ENCODE measurements around the gene CHST11. TPM values are rescaled to one million over a fixed set of nuclear protein-coding genes. Genes with fewer than 3 reads are reported as not detected.
A peak's percentile ranks its signal among the peaks of the same experiment; 100 is the strongest.

Gene CHST11
- total RNA-seq, 1 experiment from 2014 or later: 6.7 TPM

- Histone ChIP-seq H3T11ph (ENCODE audit: low read length) (no peak overlapping the region), H3K79me2 (ENCODE audit: insufficient read depth, low read length) (no peaks in the 10 kb centered on the region; the same call in 1 of the 2 replicates), H3K18ac (ENCODE audit: insufficient read length, low read depth, low read length) (no peak overlapping the region), H2BK5ac (ENCODE audit: insufficient read length, low read length) (no peak overlapping the region), H2BK15ac (ENCODE audit: low read depth, low read length) (no peak overlapping the region), H3K56ac (ENCODE audit: insufficient read length, low read depth, low read length) (no peak overlapping the region), H4K20me1 (ENCODE audit: control insufficient read depth, insufficient read depth, insufficient read length) (peaks cover 5% of the 10 kb centered on the region), H3K27ac (ENCODE audit: insufficient read length, low read depth, low read length) (no peak overlapping the region), H3K79me1 (ENCODE audit: insufficient read depth, low read depth, low read length, poor library complexity, severe bottlenecking) (no peaks in the 10 kb centered on the region), H2AK5ac (ENCODE audit: insufficient read length, low read length) (no peak overlapping the region), H3K27me3 (ENCODE audit: insufficient read depth, low read length) (no peaks in the 10 kb centered on the region; the same call in 1 of the 2 replicates), H3K9me3 (ENCODE audit: control insufficient read depth, low read depth, low read length) (no peaks in the 10 kb centered on the region), H2BK12ac (ENCODE audit: insufficient read length, low read depth, low read length) (no peak overlapping the region), H4K91ac (ENCODE audit: insufficient read length, low read depth, low read length) (no peak overlapping the region), H3K14ac (ENCODE audit: insufficient read depth, low read length) (no peak overlapping the region), H2AFZ (ENCODE audit: low read length) (no peak overlapping the region), H4K8ac (replicated peaks; ENCODE audit: insufficient read length, low read depth, low read length) (no peak overlapping the region), H3K23ac (ENCODE audit: insufficient read length, low read depth, low read length) (no peak overlapping the region), H4K5ac (ENCODE audit: insufficient read length, low read depth, low read length) (no peak overlapping the region), H3K4me1 (ENCODE audit: insufficient read depth, low read length) (peaks cover 7% of the 10 kb centered on the region; the same call in 1 of the 2 replicates), H3K23me2 (ENCODE audit: insufficient read length, low read depth, low read length, poor library complexity, severe bottlenecking) (peaks cover 8% of the 10 kb centered on the region), H3K4me2 (ENCODE audit: insufficient read depth, insufficient read length, low read length) (no peak overlapping the region), H2BK120ac (ENCODE audit: low read depth, low read length, poor library complexity, severe bottlenecking) (no peak overlapping the region), H3K9ac (ENCODE audit: extremely low read depth, insufficient read length, low read length) (no peak overlapping the region), H2BK20ac (ENCODE audit: low read depth, low read length, poor library complexity, severe bottlenecking) (no peak overlapping the region), H3K4ac (ENCODE audit: low read depth, low read length) (no peak overlapping the region)
- peak overlapping the region in 2 of 3 experiments; percentile 13 to 41; a peak in 1 of 7 replicates for H3K27ac Mint-ChIP-seq
- no CpG with 5 or more reads among the region's 1 CpG for WGBS (ENCODE audit: extremely low coverage, insufficient read length, low lambda C conversion rate)
- peaks cover 0 to 2% (median 0%) of the 10 kb centered on the region in 3 experiments; a peak in 2 of 7 replicates for H3K36me3 Mint-ChIP-seq (ENCODE audit: insufficient read depth in 1 of 3, low read depth in 3 of 3)
- no peaks in the 10 kb centered on the region for H3K9me3 Mint-ChIP-seq
- H3K4me3 Mint-ChIP-seq: no peak overlapping the region
- peaks cover 15 to 21% of the 10 kb centered on the region in 2 experiments for H3K4me1 Mint-ChIP-seq
- no peak for TF ChIP-seq CTCF (conservative IDR thresholded peaks at IDR 0.05)
- peaks cover 24% of the 10 kb centered on the region for H3K27me3 Mint-ChIP-seq (ENCODE audit: low read depth)
- no peak for DNase-seq
Measured at GRCh38 chr12:104463368-104463767, 6.6 kb downstream of the CHST11 start.
